GM12878 (cell line): ENCODE measurements around the gene SLC9A3. TPM values are rescaled to one million over a fixed set of nuclear protein-coding genes. Genes with fewer than 3 reads are reported as not detected.

Experiments used
- ATAC-seq: fragments of 200-7000 bp; cut with Tn5 transposase; 3 replicates; pipeline ENCODE4 v1.9.1; 2020; ENCODE audit warnings: mild to moderate bottlenecking, moderate library complexity
- BruUV-seq: library from RNA; stranded (reverse); fragments of 400-500 nt; replicated peaks from 2 replicates; lab custom pipeline; 2021; lab: Mats Ljungman, UMichigan
- CTCF ChIA-PET: fragments of 300-600 bp; sonication (Branson Sonifier 250); formaldehyde crosslinking; extraction: SDS; loops from one replicate; lab custom pipeline; 2021; ENCODE audit warnings: inconsistent platforms; lab: Yijun Ruan, JAX
- POLR2A ChIA-PET: fragments of 350-600 bp; formaldehyde crosslinking; extraction: SDS; loops from one replicate; lab custom pipeline; 2021; ENCODE audit warnings: inconsistent platforms; lab: Charles Lee
- RAD21 ChIA-PET: fragments of 300-600 bp; sonication (Branson Sonifier 250); formaldehyde crosslinking; loops from one replicate; lab custom pipeline; 2023; ENCODE audit warnings: antibody characterized with exemption; ENCODE audit not compliant: unreplicated experiment; lab: Charles Lee
- SMC1A ChIA-PET: fragments of 300-600 bp; sonication (Branson Sonifier 250); formaldehyde crosslinking; loops from one replicate; lab custom pipeline; 2023; ENCODE audit not compliant: unreplicated experiment, uncharacterized antibody; lab: Charles Lee
- DNase-seq: peaks from one replicate; pipeline ENCODE4 v3.0.0-alpha.2; 2011; ENCODE audit warnings: low read depth, low spot score
- FAIRE-seq: peaks from 3 replicates; lab custom pipeline; 2011; peaks lifted over from hg19 to GRCh38; lab: Jason Lieb, UNC
- H2AFZ ChIP-seq: 2 replicates; pipeline ENCODE4 v1.6.0; 2011; ENCODE audit warnings: low read depth, low read length, control low read depth; ENCODE audit not compliant: control insufficient read depth
- H3K27ac ChIP-seq: 2 replicates; pipeline ENCODE4 v1.5.1; 2011; ENCODE audit warnings: control low read depth; ENCODE audit not compliant: control insufficient read depth, insufficient read depth
- H3K27me3 ChIP-seq, 2 experiments: replicated peaks in 1 of 2; 2 replicates each; pipeline versions ENCODE4 v1.6.0 to v1.6.1; 2011; ENCODE audit warnings: low read length in 1 of 2; ENCODE audit not compliant: control insufficient read depth in 2 of 2, insufficient read depth in 2 of 2
- H3K36me3 ChIP-seq, 2 experiments: 2 replicates each; pipeline ENCODE4 v1.5.1; 2011; ENCODE audit warnings: low read length in 1 of 2; ENCODE audit not compliant: control insufficient read depth in 2 of 2, insufficient read depth in 2 of 2
- H3K4me1 ChIP-seq: 2 replicates; pipeline ENCODE4 v1.6.1; 2011; ENCODE audit warnings: mild to moderate bottlenecking, low read length, moderate library complexity, mixed read lengths; ENCODE audit not compliant: control insufficient read depth, insufficient read depth
- H3K4me2 ChIP-seq: 2 replicates; pipeline ENCODE4 v1.6.0; 2011; ENCODE audit warnings: control low read depth; ENCODE audit not compliant: control insufficient read depth, insufficient read depth
- H3K4me3 ChIP-seq: fragments of 200-600 bp; sonication (generic); 2 replicates; pipeline ENCODE4 v1.5.1; 2016
- H3K79me2 ChIP-seq: 2 replicates; pipeline ENCODE4 v1.6.0; 2011; ENCODE audit warnings: low read length; ENCODE audit not compliant: control insufficient read depth, insufficient read depth
- H3K9ac ChIP-seq: 2 replicates; pipeline ENCODE4 v1.8.0; 2011; ENCODE audit warnings: low read length, control low read depth, mixed read lengths; ENCODE audit not compliant: control insufficient read depth, insufficient read depth
- H3K9me3 ChIP-seq: replicated peaks from 3 replicates; pipeline ENCODE4 v1.5.1; 2011; ENCODE audit warnings: mild to moderate bottlenecking, low read length; ENCODE audit not compliant: control insufficient read depth, insufficient read depth
- H4K20me1 ChIP-seq: 2 replicates; pipeline ENCODE4 v1.6.0; 2011; ENCODE audit not compliant: control insufficient read depth, insufficient read depth
- BCL3 ChIP-seq: IDR thresholded peaks from 2 replicates; pipeline ENCODE4 v1.6.1; 2011; ENCODE audit warnings: borderline replicate concordance, low read depth, mild to moderate bottlenecking, moderate library complexity, low read length; ENCODE audit not compliant: insufficient read depth, poor library complexity, severe bottlenecking
- ETV6 ChIP-seq, 2 experiments: fragments of 450-650 bp in 1 of 2; IDR thresholded peaks in 1 of 2; conservative IDR thresholded peaks in 1 of 2; 2 replicates each; pipeline ENCODE4 v1.6.1; 2014; ENCODE audit warnings: antibody characterized with exemption in 1 of 2, borderline replicate concordance in 1 of 2, low read depth in 1 of 2, mild to moderate bottlenecking in 1 of 2, moderate library complexity in 1 of 2
- GABPA ChIP-seq: IDR thresholded peaks from 2 replicates; pipeline ENCODE4 v1.6.1; 2014; ENCODE audit warnings: antibody characterized with exemption, low read depth, mild to moderate bottlenecking, inconsistent platforms
- HDAC2 ChIP-seq: fragments of 200-600 bp; sonication (generic); IDR thresholded peaks from 2 replicates; pipeline ENCODE4 v1.6.1; 2017
- JUND ChIP-seq: IDR thresholded peaks from 2 replicates; pipeline ENCODE4 v1.6.1; 2012; ENCODE audit warnings: low read depth, mild to moderate bottlenecking, low read length, improper control_type of control experiment, moderate library complexity
- KAT2A ChIP-seq: conservative IDR thresholded peaks from 2 replicates; pipeline ENCODE4 v1.6.1; 2011; ENCODE audit warnings: low read depth, low read length; ENCODE audit not compliant: control insufficient read depth
- LARP7 ChIP-seq: fragments of 450-650 bp; IDR thresholded peaks from 2 replicates; pipeline ENCODE4 v1.6.1; 2017; ENCODE audit warnings: mild to moderate bottlenecking
- NFYA ChIP-seq: IDR thresholded peaks from 2 replicates; pipeline ENCODE4 v1.6.1; 2011; ENCODE audit warnings: low read depth, mild to moderate bottlenecking, low read length, improper control_type of control experiment, borderline replicate concordance
- PAX5 ChIP-seq: IDR thresholded peaks from 2 replicates; pipeline ENCODE4 v1.6.1; 2011; ENCODE audit warnings: low read depth, low read length, borderline replicate concordance
- RBBP5 ChIP-seq: fragments of 200-600 bp; sonication (generic); conservative IDR thresholded peaks from 2 replicates; pipeline ENCODE4 v1.6.1; 2016
- RELA ChIP-seq: fragments of 450-650 bp; IDR thresholded peaks from 2 replicates; pipeline ENCODE4 v1.8.0; 2014; ENCODE audit warnings: borderline replicate concordance; ENCODE audit not compliant: partially characterized antibody
- SMAD5 ChIP-seq: IDR thresholded peaks from 2 replicates; pipeline ENCODE4 v1.6.1; 2016; ENCODE audit warnings: antibody characterized with exemption, low read depth
- SP1 ChIP-seq: IDR thresholded peaks from one replicate; pipeline ENCODE4 v1.6.1; 2011; ENCODE audit warnings: low read depth, low read length
- ZSCAN29 ChIP-seq: fragments of 450-650 bp; IDR thresholded peaks from 2 replicates; pipeline ENCODE4 v1.6.1; 2017; ENCODE audit warnings: mild to moderate bottlenecking, moderate library complexity
- whole genome bisulfite sequencing: methylation state at CpG from one replicate; pipeline ENCODE4 v1.1.6; 2016; ENCODE audit warnings: low lambda C conversion rate; ENCODE audit not compliant: insufficient replicate concordance, insufficient coverage; ENCODE audit errors: missing lambda C conversion rate; 5-methylcytosine and 5-hydroxymethylcytosine counted together
- in situ Hi-C: fragments of 300-500 bp; cut with MboI; formaldehyde crosslinking; loops from 9 replicates; pipeline ENCODE4 v1.14.3; 2018; ENCODE audit warnings: mixed read lengths
- intact Hi-C: fragments of 100-400 bp; cut with micrococcal nuclease; formaldehyde crosslinking; loops from one replicate; pipeline ENCODE4 v1.14.2; 2022; ENCODE audit not compliant: unreplicated experiment
- polyA plus RNA-seq, 11 experiments: library from polyadenylated mRNA; depleted of rRNA in 4 of 11; unstranded in 6 of 11; stranded (reverse) in 5 of 11; fragments of >200 nt; fragmentation: Nextera tagmentation in 4 of 11; fragmentation: Illumina TruSeq in 1 of 11; extraction: Ambion mirVana in 4 of 11; extraction: Trizol in 1 of 11; gene quantifications; 1 replicate in 1 of 11; 2 replicates in 10 of 11; pipeline versions ENCODE4 v1.2.1 to v1.2.3, GENCODE V29; 2011 to 2016; ENCODE audit warnings: inconsistent platforms in 2 of 11, missing spikeins in 2 of 11, low read depth in 1 of 11
- total RNA-seq, 4 experiments: library from RNA; depleted of rRNA in 3 of 4; stranded (reverse); fragments of >200 nt in 3 of 4; fragmentation: Illumina TruSeq in 1 of 4; extraction: Trizol in 1 of 4; gene quantifications; 2 replicates each; pipeline versions ENCODE4 v1.2.1 to v1.2.3, GENCODE V29; 2013 to 2021
- TF ChIP-seq, protein P1 (sequence below): fragments of 150-350 bp; IDR thresholded peaks from 2 replicates; pipeline ENCODE4 v1.6.1; 2016; ENCODE audit warnings: low read depth, low read length
- TF ChIP-seq, protein P2 (sequence below): fragments of 450-650 bp; IDR thresholded peaks from 2 replicates; pipeline ENCODE4 v1.6.1; 2018; ENCODE audit warnings: borderline replicate concordance, mild to moderate bottlenecking; ENCODE audit not compliant: partially characterized antibody
- TF ChIP-seq, protein P3 (sequence below): IDR thresholded peaks from 2 replicates; pipeline ENCODE4 v1.6.1; 2012; ENCODE audit warnings: low read depth, low read length, improper control_type of control experiment

Gene SLC9A3
- total and polyA plus RNA-seq, 10 of the 15 experiments (the other 5 are each of a cell fraction or from before 2014, with no cell fraction given) = 0.04 to 5.2 (median 2.3) TPM; not detected in 1

DNA sequence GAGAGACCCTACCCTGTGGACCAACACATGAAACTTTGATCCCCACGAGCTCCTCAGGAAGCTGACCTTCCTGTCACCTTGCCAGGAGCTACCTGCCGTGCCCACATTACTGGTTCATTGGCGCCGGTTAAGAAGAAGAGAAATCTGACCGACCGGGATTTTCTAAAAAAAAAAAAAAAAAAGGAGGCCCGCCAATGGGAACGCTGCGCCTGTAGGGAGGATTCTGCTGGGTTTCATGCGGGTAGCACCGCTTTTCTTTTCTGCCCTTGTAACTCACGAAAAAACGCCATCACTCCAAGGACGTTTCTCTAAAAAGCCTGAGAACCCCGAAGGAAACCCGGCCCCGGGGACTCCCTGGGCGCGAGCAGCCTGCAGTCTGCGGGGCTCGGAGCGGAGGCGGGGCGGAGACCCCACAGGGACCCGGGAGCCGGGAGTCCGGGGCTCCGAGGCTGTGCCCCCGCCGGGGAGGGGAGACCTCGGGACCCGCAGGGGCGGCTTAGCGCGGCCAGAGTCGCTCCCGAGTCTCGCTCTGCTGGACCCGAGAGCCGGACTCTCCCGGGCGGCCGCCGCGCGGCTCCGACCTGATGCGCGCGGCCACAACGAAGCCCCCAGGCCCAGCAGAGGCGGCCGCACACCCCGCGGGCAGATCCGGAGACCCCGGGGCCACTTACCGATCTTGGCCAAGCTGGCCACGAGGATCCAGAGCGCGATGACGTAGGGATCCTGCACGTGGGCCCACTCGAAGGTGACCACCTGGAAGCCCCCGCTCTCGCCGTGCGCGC is 617 bp downstream of the SLC9A3 start:
- no peak for ATAC-seq
- Histone ChIP-seq H3K4me1 (peaks cover 6% of the 10 kb centered on the region; the same call in 1 of the 2 replicates), H3K9ac (no peak overlapping the region), H3K36me3 (no peaks in the 10 kb centered on the region), H3K9me3 (no peaks in the 10 kb centered on the region), H3K27ac (no peak overlapping the region), H2AFZ (no peak overlapping the region), H3K4me2 (no peak overlapping the region), H4K20me1 (no peaks in the 10 kb centered on the region), H3K79me2 (no peaks in the 10 kb centered on the region), H3K27me3 (peaks cover 8 to 21% of the 10 kb centered on the region in 2 experiments), H3K4me3 (no peak overlapping the region)
- ChIA-PET CTCF (no interaction called here), RAD21 (no interaction called here), POLR2A (no interaction called here), SMC1A (no interaction called here)
- no peak for FAIRE-seq
- intact Hi-C loops = no loop called here
- WGBS = 37% methylated on average over 55 of the region's 69 CpGs
- in situ Hi-C loops = no loop called here
- DNase-seq = no peak
- BruUV-seq = no TSS peak
- TF ChIP-seq HDAC2 = no peak
- TF ChIP-seq RELA = no peak
- TF ChIP-seq GABPA = no peak
- TF ChIP-seq, protein P1, sequence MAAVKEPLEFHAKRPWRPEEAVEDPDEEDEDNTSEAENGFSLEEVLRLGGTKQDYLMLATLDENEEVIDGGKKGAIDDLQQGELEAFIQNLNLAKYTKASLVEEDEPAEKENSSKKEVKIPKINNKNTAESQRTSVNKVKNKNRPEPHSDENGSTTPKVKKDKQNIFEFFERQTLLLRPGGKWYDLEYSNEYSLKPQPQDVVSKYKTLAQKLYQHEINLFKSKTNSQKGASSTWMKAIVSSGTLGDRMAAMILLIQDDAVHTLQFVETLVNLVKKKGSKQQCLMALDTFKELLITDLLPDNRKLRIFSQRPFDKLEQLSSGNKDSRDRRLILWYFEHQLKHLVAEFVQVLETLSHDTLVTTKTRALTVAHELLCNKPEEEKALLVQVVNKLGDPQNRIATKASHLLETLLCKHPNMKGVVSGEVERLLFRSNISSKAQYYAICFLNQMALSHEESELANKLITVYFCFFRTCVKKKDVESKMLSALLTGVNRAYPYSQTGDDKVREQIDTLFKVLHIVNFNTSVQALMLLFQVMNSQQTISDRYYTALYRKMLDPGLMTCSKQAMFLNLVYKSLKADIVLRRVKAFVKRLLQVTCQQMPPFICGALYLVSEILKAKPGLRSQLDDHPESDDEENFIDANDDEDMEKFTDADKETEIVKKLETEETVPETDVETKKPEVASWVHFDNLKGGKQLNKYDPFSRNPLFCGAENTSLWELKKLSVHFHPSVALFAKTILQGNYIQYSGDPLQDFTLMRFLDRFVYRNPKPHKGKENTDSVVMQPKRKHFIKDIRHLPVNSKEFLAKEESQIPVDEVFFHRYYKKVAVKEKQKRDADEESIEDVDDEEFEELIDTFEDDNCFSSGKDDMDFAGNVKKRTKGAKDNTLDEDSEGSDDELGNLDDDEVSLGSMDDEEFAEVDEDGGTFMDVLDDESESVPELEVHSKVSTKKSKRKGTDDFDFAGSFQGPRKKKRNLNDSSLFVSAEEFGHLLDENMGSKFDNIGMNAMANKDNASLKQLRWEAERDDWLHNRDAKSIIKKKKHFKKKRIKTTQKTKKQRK = no peak
- TF ChIP-seq, protein P2, sequence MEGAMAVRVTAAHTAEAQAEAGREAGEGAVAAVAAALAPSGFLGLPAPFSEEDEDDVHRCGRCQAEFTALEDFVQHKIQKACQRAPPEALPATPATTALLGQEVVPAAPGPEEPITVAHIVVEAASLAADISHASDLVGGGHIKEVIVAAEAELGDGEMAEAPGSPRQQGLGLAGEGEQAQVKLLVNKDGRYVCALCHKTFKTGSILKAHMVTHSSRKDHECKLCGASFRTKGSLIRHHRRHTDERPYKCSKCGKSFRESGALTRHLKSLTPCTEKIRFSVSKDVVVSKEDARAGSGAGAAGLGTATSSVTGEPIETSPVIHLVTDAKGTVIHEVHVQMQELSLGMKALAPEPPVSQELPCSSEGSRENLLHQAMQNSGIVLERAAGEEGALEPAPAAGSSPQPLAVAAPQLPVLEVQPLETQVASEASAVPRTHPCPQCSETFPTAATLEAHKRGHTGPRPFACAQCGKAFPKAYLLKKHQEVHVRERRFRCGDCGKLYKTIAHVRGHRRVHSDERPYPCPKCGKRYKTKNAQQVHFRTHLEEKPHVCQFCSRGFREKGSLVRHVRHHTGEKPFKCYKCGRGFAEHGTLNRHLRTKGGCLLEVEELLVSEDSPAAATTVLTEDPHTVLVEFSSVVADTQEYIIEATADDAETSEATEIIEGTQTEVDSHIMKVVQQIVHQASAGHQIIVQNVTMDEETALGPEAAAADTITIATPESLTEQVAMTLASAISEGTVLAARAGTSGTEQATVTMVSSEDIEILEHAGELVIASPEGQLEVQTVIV = no peak
- no peak for TF ChIP-seq ZSCAN29
- TF ChIP-seq NFYA = no peak
- TF ChIP-seq PAX5 = no peak
- no peak for TF ChIP-seq SP1
- no peak for TF ChIP-seq RBBP5
- no peak for TF ChIP-seq BCL3
- no peak for TF ChIP-seq LARP7
- no peak for TF ChIP-seq JUND
- TF ChIP-seq, protein P3, sequence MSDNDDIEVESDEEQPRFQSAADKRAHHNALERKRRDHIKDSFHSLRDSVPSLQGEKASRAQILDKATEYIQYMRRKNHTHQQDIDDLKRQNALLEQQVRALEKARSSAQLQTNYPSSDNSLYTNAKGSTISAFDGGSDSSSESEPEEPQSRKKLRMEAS = no peak
- TF ChIP-seq ETV6 (conservative IDR thresholded peaks at IDR 0.05 in 1 of 2, IDR thresholded peaks at IDR 0.05 in 1 of 2; ENCODE audit: borderline replicate concordance in 1 of 2, low read depth in 1 of 2) = no peak
- TF ChIP-seq SMAD5 = no peak
- no peak for TF ChIP-seq KAT2A
